HEK293T (cell line): ENCODE results near the gene PRDX6.

Source experiments
- ARNT ChIP-seq: fragments of 450-650 bp; IDR thresholded peaks from 2 replicates; pipeline ENCODE4 v1.6.1; 2017; ENCODE audit warnings: mild to moderate bottlenecking
- BHLHE40 ChIP-seq: fragments of 450-650 bp; IDR thresholded peaks from 2 replicates; pipeline ENCODE4 v1.6.1; 2016; ENCODE audit warnings: mild to moderate bottlenecking, moderate library complexity, borderline replicate concordance
- CTBP1 ChIP-seq: fragments of 450-650 bp; IDR thresholded peaks from 2 replicates; pipeline ENCODE4 v1.6.1; 2016; ENCODE audit warnings: borderline replicate concordance
- ELF4 ChIP-seq: fragments of 450-650 bp; IDR thresholded peaks from 2 replicates; pipeline ENCODE4 v1.6.1; 2017; ENCODE audit warnings: antibody characterized with exemption
- FOXA1 ChIP-seq: fragments of 450-650 bp; IDR thresholded peaks from 2 replicates; pipeline ENCODE4 v1.6.1; 2016; ENCODE audit warnings: mild to moderate bottlenecking
- FOXK2 ChIP-seq: fragments of 450-650 bp; IDR thresholded peaks from 2 replicates; pipeline ENCODE4 v1.6.1; 2016; ENCODE audit warnings: mild to moderate bottlenecking
- FOXM1 ChIP-seq: fragments of 450-650 bp; IDR thresholded peaks from 2 replicates; pipeline ENCODE4 v1.6.1; 2017; ENCODE audit warnings: mild to moderate bottlenecking, borderline replicate concordance
- HDGF ChIP-seq: fragments of 450-650 bp; IDR thresholded peaks from 2 replicates; pipeline ENCODE4 v1.6.1; 2017; ENCODE audit warnings: antibody characterized with exemption, borderline replicate concordance
- L3MBTL2 ChIP-seq: fragments of 450-650 bp; conservative IDR thresholded peaks from 2 replicates; pipeline ENCODE4 v1.6.1; 2016; ENCODE audit warnings: mild to moderate bottlenecking
- NFRKB ChIP-seq: fragments of 450-650 bp; IDR thresholded peaks from 2 replicates; pipeline ENCODE4 v1.6.1; 2016; ENCODE audit warnings: mild to moderate bottlenecking, moderate library complexity
- SP1 ChIP-seq: fragments of 450-650 bp; IDR thresholded peaks from 2 replicates; pipeline ENCODE4 v1.6.1; 2017
- SUZ12 ChIP-seq: fragments of 450-650 bp; IDR thresholded peaks from 2 replicates; pipeline ENCODE4 v1.6.1; 2016; ENCODE audit warnings: mild to moderate bottlenecking
- ZNF384 ChIP-seq: fragments of 450-650 bp; IDR thresholded peaks from 2 replicates; pipeline ENCODE4 v1.6.1; 2016
- TF ChIP-seq, protein P1 (sequence below): fragments of 450-650 bp; IDR thresholded peaks from 2 replicates; pipeline ENCODE4 v1.6.1; 2016

- TF ChIP-seq SP1 (no peak), NFRKB (no peak), SUZ12 (no peak), FOXA1 (no peak), BHLHE40 (no peak), CTBP1 (no peak), L3MBTL2 (no peak), FOXK2 (no peak), ARNT (no peak), ELF4 (no peak), HDGF (no peak), ZNF384 (no peak), FOXM1 (no peak)
- TF ChIP-seq, protein P1, sequence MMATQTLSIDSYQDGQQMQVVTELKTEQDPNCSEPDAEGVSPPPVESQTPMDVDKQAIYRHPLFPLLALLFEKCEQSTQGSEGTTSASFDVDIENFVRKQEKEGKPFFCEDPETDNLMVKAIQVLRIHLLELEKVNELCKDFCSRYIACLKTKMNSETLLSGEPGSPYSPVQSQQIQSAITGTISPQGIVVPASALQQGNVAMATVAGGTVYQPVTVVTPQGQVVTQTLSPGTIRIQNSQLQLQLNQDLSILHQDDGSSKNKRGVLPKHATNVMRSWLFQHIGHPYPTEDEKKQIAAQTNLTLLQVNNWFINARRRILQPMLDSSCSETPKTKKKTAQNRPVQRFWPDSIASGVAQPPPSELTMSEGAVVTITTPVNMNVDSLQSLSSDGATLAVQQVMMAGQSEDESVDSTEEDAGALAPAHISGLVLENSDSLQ = no peak
Observed at GRCh38 chr1:173482683-173483082, 5.5 kb downstream of the PRDX6 start.
